GM18499 (cell line): ENCODE data around the gene SNRNP200.

Source experiments
- ATAC-seq: cut with Tn5 transposase; IDR thresholded peaks from one replicate; pipeline ENCODE4 v1.9.1; 2021; ENCODE audit warnings: moderate number of reproducible peaks; ENCODE audit not compliant: insufficient read depth, unreplicated experiment

The SNRNP200 gene

GRCh38 chr2:96225016-96225533, 80.3 kb downstream of the SNRNP200 start:
- ATAC-seq = peak; percentile 60
